Fibroblast of lung (primary cell): Measurements from ENCODE around the gene BOLA1. TPM values are rescaled to one million over a fixed set of nuclear protein-coding genes. Genes with fewer than 3 reads are reported as not detected.

Experiments
- DNase-seq, 2 donors: peaks; one replicate each; pipeline versions ENCODE4 v3.0.0 to v3.0.0-alpha.2; 2010; ENCODE audit warnings: low read depth in 2 of 2
- H2AFZ ChIP-seq: 2 replicates; pipeline ENCODE4 v1.5.1; 2012; ENCODE audit warnings: low read length, control low read depth, inconsistent platforms
- H3K27ac ChIP-seq: 2 replicates; pipeline ENCODE4 v1.5.1; 2011; ENCODE audit warnings: low read length, control low read depth; ENCODE audit not compliant: insufficient read depth
- H3K27me3 ChIP-seq: 2 replicates; pipeline ENCODE4 v1.5.1; 2011; ENCODE audit warnings: mild to moderate bottlenecking, low read length; ENCODE audit not compliant: control insufficient read depth, insufficient read depth
- H3K36me3 ChIP-seq: 2 replicates; pipeline ENCODE4 v1.5.1; 2011; ENCODE audit warnings: low read length; ENCODE audit not compliant: control insufficient read depth, insufficient read depth
- H3K4me1 ChIP-seq: 2 replicates; pipeline ENCODE4 v1.5.1; 2011; ENCODE audit warnings: low read length; ENCODE audit not compliant: control insufficient read depth, insufficient read depth; ENCODE audit errors: extremely low read depth
- H3K4me2 ChIP-seq: 2 replicates; pipeline ENCODE4 v1.5.1; 2011; ENCODE audit warnings: low read length, control low read depth; ENCODE audit not compliant: insufficient read depth; ENCODE audit errors: extremely low read depth
- H3K4me3 ChIP-seq, 4 experiments: fragments of 200-600 bp in 1 of 4; sonication (generic) in 1 of 4; replicated peaks in 1 of 4; 2 replicates each; pipeline ENCODE4 v1.5.1; 2011 to 2016; ENCODE audit warnings: low read length in 4 of 4, low read depth in 3 of 4, mild to moderate bottlenecking in 3 of 4, control low read depth in 2 of 4, inconsistent platforms in 1 of 4, mixed read lengths in 1 of 4; ENCODE audit not compliant: insufficient read depth in 1 of 4; ENCODE audit errors: control extremely low read depth in 1 of 4
- H3K79me2 ChIP-seq: 2 replicates; pipeline ENCODE4 v1.5.1; 2012; ENCODE audit warnings: mild to moderate bottlenecking, low read length, inconsistent platforms; ENCODE audit not compliant: control insufficient read depth, insufficient read depth
- H3K9ac ChIP-seq: 2 replicates; pipeline ENCODE4 v1.5.1; 2011; ENCODE audit warnings: mild to moderate bottlenecking, low read length, control low read depth; ENCODE audit not compliant: insufficient read depth
- H3K9me3 ChIP-seq: 2 replicates; pipeline ENCODE4 v1.5.1; 2012; ENCODE audit warnings: low read depth, low read length; ENCODE audit not compliant: control insufficient read depth, insufficient read depth
- H4K20me1 ChIP-seq: 2 replicates; pipeline ENCODE4 v1.5.1; 2011; ENCODE audit warnings: low read length; ENCODE audit not compliant: control insufficient read depth, insufficient read depth; ENCODE audit errors: extremely low read depth
- EZH2 ChIP-seq: IDR thresholded peaks from 2 replicates; pipeline ENCODE4 v1.5.1; 2012; ENCODE audit warnings: low read length, control low read depth, mild to moderate bottlenecking; ENCODE audit errors: missing control alignments
- polyA plus RNA-seq, 2 donors: library from polyadenylated mRNA; depleted of rRNA in 1 of 2; stranded (reverse) in 1 of 2; unstranded in 1 of 2; fragments of >200 nt; gene quantifications; 2 replicates each; pipeline ENCODE4 v1.2.1, GENCODE V29; 2011 to 2012; ENCODE audit warnings: missing spikeins in 1 of 2
- total RNA-seq: library from RNA; depleted of rRNA; stranded (reverse); fragments of >200 nt; gene quantifications from 2 replicates; pipeline ENCODE4 v1.2.1, GENCODE V29; 2014
- TF ChIP-seq, protein P1 (sequence below), 2 donors: IDR thresholded peaks in 1 of 2; conservative IDR thresholded peaks in 1 of 2; 1 replicate in 1 of 2; 2 replicates in 1 of 2; pipeline ENCODE4 v1.5.1; 2011 to 2012; ENCODE audit warnings: low read length in 2 of 2, control low read depth in 1 of 2, inconsistent platforms in 1 of 2, low read depth in 1 of 2, mild to moderate bottlenecking in 1 of 2

The BOLA1 gene
- total and polyA plus RNA-seq, 2 donors (not counting 1 experiment from before 2014, with no cell fraction given) = 6.4 to 12.4 TPM

DNA sequence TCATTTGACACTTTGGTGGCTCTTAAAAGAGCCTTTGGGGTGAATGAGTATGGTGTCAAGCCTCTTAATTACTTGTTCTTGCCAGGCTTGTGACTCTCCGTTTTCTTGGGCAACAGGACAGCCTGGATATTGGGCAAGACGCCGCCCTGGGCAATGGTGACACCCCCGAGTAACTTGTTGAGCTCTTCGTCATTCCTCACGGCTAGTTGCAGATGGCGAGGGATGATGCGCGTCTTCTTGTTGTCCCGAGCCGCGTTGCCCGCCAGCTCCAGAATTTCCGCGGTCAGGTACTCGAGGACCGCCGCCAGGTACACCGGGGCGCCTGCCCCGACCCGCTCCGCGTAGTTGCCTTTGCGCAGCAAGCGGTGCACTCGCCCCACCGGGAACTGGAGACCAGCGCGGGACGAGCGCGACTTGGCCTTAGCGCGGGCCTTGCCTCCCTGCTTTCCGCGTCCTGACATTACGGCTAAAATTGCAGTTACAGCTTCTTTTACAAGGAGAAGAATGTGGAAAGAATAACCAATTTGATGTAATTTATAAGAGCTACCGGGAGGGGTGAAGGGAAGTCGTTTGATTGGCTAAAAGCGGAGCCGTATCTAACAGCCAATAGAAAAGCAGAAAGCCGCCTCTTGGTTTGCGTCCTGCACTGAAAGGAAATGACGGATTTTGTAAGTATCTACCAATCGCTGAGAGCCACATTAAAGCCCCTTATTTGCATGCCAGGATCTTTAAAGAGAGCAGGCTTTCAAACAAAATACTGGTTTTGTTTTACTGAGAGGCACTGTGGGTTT lies 11.7 kb upstream of the BOLA1 start:
- Histone ChIP-seq H3K27ac (peak overlapping the region; percentile 98), H3K9ac (peak overlapping the region; percentile 84)
- TF ChIP-seq EZH2 = no peak
- TF ChIP-seq, protein P1, sequence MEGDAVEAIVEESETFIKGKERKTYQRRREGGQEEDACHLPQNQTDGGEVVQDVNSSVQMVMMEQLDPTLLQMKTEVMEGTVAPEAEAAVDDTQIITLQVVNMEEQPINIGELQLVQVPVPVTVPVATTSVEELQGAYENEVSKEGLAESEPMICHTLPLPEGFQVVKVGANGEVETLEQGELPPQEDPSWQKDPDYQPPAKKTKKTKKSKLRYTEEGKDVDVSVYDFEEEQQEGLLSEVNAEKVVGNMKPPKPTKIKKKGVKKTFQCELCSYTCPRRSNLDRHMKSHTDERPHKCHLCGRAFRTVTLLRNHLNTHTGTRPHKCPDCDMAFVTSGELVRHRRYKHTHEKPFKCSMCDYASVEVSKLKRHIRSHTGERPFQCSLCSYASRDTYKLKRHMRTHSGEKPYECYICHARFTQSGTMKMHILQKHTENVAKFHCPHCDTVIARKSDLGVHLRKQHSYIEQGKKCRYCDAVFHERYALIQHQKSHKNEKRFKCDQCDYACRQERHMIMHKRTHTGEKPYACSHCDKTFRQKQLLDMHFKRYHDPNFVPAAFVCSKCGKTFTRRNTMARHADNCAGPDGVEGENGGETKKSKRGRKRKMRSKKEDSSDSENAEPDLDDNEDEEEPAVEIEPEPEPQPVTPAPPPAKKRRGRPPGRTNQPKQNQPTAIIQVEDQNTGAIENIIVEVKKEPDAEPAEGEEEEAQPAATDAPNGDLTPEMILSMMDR (conservative IDR thresholded peaks at IDR 0.05 in 1 of 2, IDR thresholded peaks at IDR 0.05 in 1 of 2; ENCODE audit: low read depth in 1 of 2, low read length in 2 of 2) = no peak

GRCh38 chr1:149888247-149888998 lies 10.9 kb upstream of the BOLA1 start:
- H2AFZ ChIP-seq = peak overlapping the region; percentile 95
- DNase-seq = peak; percentile 88 to 95
- H3K79me2 ChIP-seq = peaks cover 3% of the 10 kb centered on the region
- peak overlapping the region; percentile 98 for H3K27ac ChIP-seq
- no peaks in the 10 kb centered on the region for H3K9me3 ChIP-seq
- TF ChIP-seq EZH2 = no peak
- TF ChIP-seq, protein P1 (conservative IDR thresholded peaks at IDR 0.05 in 1 of 2, IDR thresholded peaks at IDR 0.05 in 1 of 2; ENCODE audit: low read depth in 1 of 2, low read length in 2 of 2) = peak; percentile 44 to 68
- H3K9ac ChIP-seq = peak overlapping the region; percentile 73
- H3K4me1 ChIP-seq = peaks cover 5% of the 10 kb centered on the region
- H4K20me1 ChIP-seq = no peaks in the 10 kb centered on the region
- H3K4me3 ChIP-seq = peak overlapping the region; percentile 39 to 80 (median 62)
- no peaks in the 10 kb centered on the region for H3K27me3 ChIP-seq
- H3K36me3 ChIP-seq = no peaks in the 10 kb centered on the region
- peak overlapping the region; percentile 79 for H3K4me2 ChIP-seq

More for the DNA sequence above, 11.7 kb upstream of the BOLA1 start:
- H3K4me3 ChIP-seq = peak overlapping the region; percentile 39 to 80 (median 74)
- H3K79me2 ChIP-seq = peaks cover 3% of the 10 kb centered on the region
- peaks cover 5% of the 10 kb centered on the region for H3K4me1 ChIP-seq
- DNase-seq = peak; percentile 99
- no peaks in the 10 kb centered on the region for H4K20me1 ChIP-seq
- H3K27me3 ChIP-seq = no peaks in the 10 kb centered on the region
- no peaks in the 10 kb centered on the region for H3K9me3 ChIP-seq
- H2AFZ ChIP-seq = no peak overlapping the region
- peak overlapping the region; percentile 96 for H3K4me2 ChIP-seq
- no peaks in the 10 kb centered on the region for H3K36me3 ChIP-seq

DNA sequence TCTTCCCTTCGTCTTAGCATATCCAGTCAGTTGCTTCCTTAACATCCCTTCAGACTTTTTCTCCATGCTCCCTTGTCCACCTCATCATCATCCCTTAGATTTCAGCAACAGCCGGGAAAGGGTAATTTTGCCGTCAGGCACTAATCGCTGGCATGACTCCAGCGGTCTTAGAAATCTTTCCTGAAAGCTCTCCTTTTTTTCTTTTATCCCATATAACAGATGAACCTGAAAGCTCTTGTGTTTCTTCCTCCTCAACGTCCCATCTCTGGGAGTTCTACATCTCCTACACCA lies 10.4 kb upstream of the BOLA1 start:
- DNase-seq = no peak
- peaks cover 3% of the 10 kb centered on the region for H3K79me2 ChIP-seq
- H2AFZ ChIP-seq = peak overlapping the region; percentile 95
- no peaks in the 10 kb centered on the region for H3K27me3 ChIP-seq
- H4K20me1 ChIP-seq = no peaks in the 10 kb centered on the region
- peaks cover 5% of the 10 kb centered on the region for H3K4me1 ChIP-seq
- H3K4me2 ChIP-seq = peak overlapping the region; percentile 79
- H3K27ac ChIP-seq = peak overlapping the region; percentile 98
- peak overlapping the region; percentile 39 to 80 (median 62) for H3K4me3 ChIP-seq
- no peak for TF ChIP-seq EZH2
- TF ChIP-seq, protein P1 (conservative IDR thresholded peaks at IDR 0.05 in 1 of 2, IDR thresholded peaks at IDR 0.05 in 1 of 2; ENCODE audit: low read depth in 1 of 2, low read length in 2 of 2) = no peak
- H3K9ac ChIP-seq = peak overlapping the region; percentile 73
- H3K36me3 ChIP-seq = no peaks in the 10 kb centered on the region
- no peaks in the 10 kb centered on the region for H3K9me3 ChIP-seq
